Caco-2 (cell line): ENCODE results near the gene SCYL1. TPM values are rescaled to one million over a fixed set of nuclear protein-coding genes. Genes with fewer than 3 reads are reported as not detected.
"Not testable (repeated sequence)": the region's sequence is repeated elsewhere in the genome, so short reads cannot be mapped to it uniquely, and the experiment has no call there.

ENCODE experiments used
- BruUV-seq: library from RNA; stranded (reverse); fragments of 400-500 nt; replicated peaks from 2 replicates; lab custom pipeline; 2021; lab: Mats Ljungman, UMichigan
- CTCF ChIA-PET: fragments of 300-600 bp; sonication (Branson Sonifier 250); formaldehyde crosslinking; loops from one replicate; lab custom pipeline; 2022; ENCODE audit warnings: antibody characterized with exemption; lab: Charles Lee
- POLR2A ChIA-PET: fragments of 300-600 bp; sonication (Branson Sonifier 250); formaldehyde crosslinking; loops from one replicate; lab custom pipeline; 2022; ENCODE audit warnings: antibody characterized with exemption; lab: Charles Lee
- DNase-seq, 2 experiments: peaks; one replicate each; pipeline versions ENCODE4 v3.0.0 to v3.0.0-alpha.2; 2020 to 2022
- H3K27me3 ChIP-seq: replicated peaks from 2 replicates; pipeline ENCODE4 v1.6.0; 2011; ENCODE audit warnings: low read length; ENCODE audit not compliant: control insufficient read depth, insufficient read depth
- H3K36me3 ChIP-seq: 2 replicates; pipeline ENCODE4 v1.5.1; 2011; ENCODE audit warnings: low read length; ENCODE audit not compliant: control insufficient read depth, insufficient read depth
- H3K4me1 ChIP-seq: fragments of 250-450 bp; sonication (Bioruptor Pico); 2 replicates; pipeline ENCODE4 v1.5.1; 2020; ENCODE audit warnings: mild to moderate bottlenecking
- H3K4me3 ChIP-seq: 2 replicates; pipeline ENCODE4 v1.5.1; 2011; ENCODE audit warnings: low read depth, mild to moderate bottlenecking, control low read depth, low read length
- H3K9me3 ChIP-seq: fragments of 250-450 bp; sonication (Bioruptor Pico); 2 replicates; pipeline ENCODE4 v1.5.1; 2020; ENCODE audit warnings: mild to moderate bottlenecking, moderate library complexity
- H3K27ac Mint-ChIP-seq: one replicate; pipeline ENCODE4 v1.8.0; 2022; ENCODE audit warnings: mixed read lengths; ENCODE audit not compliant: unreplicated experiment
- H3K27me3 Mint-ChIP-seq: one replicate; pipeline ENCODE4 v1.8.0; 2022; ENCODE audit warnings: mixed read lengths; ENCODE audit not compliant: insufficient read depth, unreplicated experiment
- H3K36me3 Mint-ChIP-seq: one replicate; pipeline ENCODE4 v1.8.0; 2022; ENCODE audit warnings: mild to moderate bottlenecking, mixed read lengths; ENCODE audit not compliant: insufficient read depth, unreplicated experiment
- H3K4me1 Mint-ChIP-seq: one replicate; pipeline ENCODE4 v1.8.0; 2022; ENCODE audit warnings: low read depth, mixed read lengths; ENCODE audit not compliant: unreplicated experiment
- H3K4me3 Mint-ChIP-seq: one replicate; pipeline ENCODE4 v1.8.0; 2022; ENCODE audit warnings: mild to moderate bottlenecking, moderate library complexity, mixed read lengths; ENCODE audit not compliant: unreplicated experiment
- H3K9me3 Mint-ChIP-seq: one replicate; pipeline ENCODE4 v1.8.0; 2022; ENCODE audit warnings: mixed read lengths; ENCODE audit not compliant: unreplicated experiment
- CTCF ChIP-seq, 2 experiments: fragments of 200-600 bp in 1 of 2; IDR thresholded peaks; 1 replicate in 1 of 2; 2 replicates in 1 of 2; pipeline versions ENCODE4 v1.5.1 to v1.8.0; 2011 to 2022; ENCODE audit warnings: antibody characterized with exemption in 1 of 2, control low read depth in 1 of 2, inconsistent platforms in 1 of 2, low read depth in 1 of 2, low read length in 1 of 2, mild to moderate bottlenecking in 1 of 2, moderate library complexity in 1 of 2; ENCODE audit not compliant: insufficient read depth in 1 of 2, severe bottlenecking in 1 of 2, unreplicated experiment in 1 of 2
- intact Hi-C: fragments of 100-400 bp; cut with micrococcal nuclease; formaldehyde crosslinking; loops from one replicate; pipeline ENCODE4 v1.10.0; 2022; ENCODE audit not compliant: unreplicated experiment
- total RNA-seq: library from RNA; stranded (reverse); gene quantifications from 2 replicates; pipeline ENCODE4 v1.2.3, GENCODE V29; 2022

SCYL1 gene
- total RNA-seq, 1 experiment from 2014 or later = 123 TPM

- Mint-ChIP-seq H3K4me3 (no peak overlapping the region), H3K4me1 (peaks cover 68% of the 10 kb centered on the region), H3K36me3 (no peaks in the 10 kb centered on the region), H3K27me3 (peaks cover 3% of the 10 kb centered on the region), H3K9me3 (no peaks in the 10 kb centered on the region), H3K27ac (no peak overlapping the region)
- intact Hi-C loops = no loop called here
- Histone ChIP-seq H3K36me3 (peaks cover 14% of the 10 kb centered on the region), H3K27me3 (no peaks in the 10 kb centered on the region), H3K4me3 (peak overlapping the region; percentile 81; the same call in 1 of the 2 replicates), H3K9me3 (no peaks in the 10 kb centered on the region), H3K4me1 (peaks cover 34% of the 10 kb centered on the region)
- no peak for TF ChIP-seq CTCF (IDR thresholded peaks at IDR 0.05; ENCODE audit: insufficient read depth in 1 of 2, low read depth in 1 of 2, low read length in 1 of 2, severe bottlenecking in 1 of 2, unreplicated experiment in 1 of 2)
- no peak for DNase-seq
- no TSS peak for BruUV-seq
- ChIA-PET POLR2A (interaction anchor here (0.5 to 13.2 kb wide), 14 partner anchors 8 to 1929 kb away, joined by 3 to 377 read pairs (median 7); partner anchors contain the start of genes MALAT1 and NEAT1), CTCF (interaction anchor here (0.6 to 2.0 kb wide), 3 partner anchors 28 to 56 kb away, joined by 4 to 6 read pairs (median 5); no protein-coding TSS in a partner anchor)
Observed at GRCh38 chr11:65505466-65506289, 19.2 kb upstream of the SCYL1 start.

GRCh38 chr11:65506290-65506771 lies 18.6 kb upstream of the SCYL1 start:
- ChIA-PET POLR2A (interaction anchor here (0.6 to 13.2 kb wide), 11 partner anchors 8 to 149 kb away, joined by 3 to 377 read pairs (median 25); partner anchors contain the start of genes MALAT1 and NEAT1), CTCF (interaction anchor here (0.6 to 3.0 kb wide), 5 partner anchors 27 to 125 kb away, joined by 3 to 17 read pairs (median 6); no protein-coding TSS in a partner anchor)
- no peak overlapping the region for H3K4me3 ChIP-seq
- TF ChIP-seq CTCF (IDR thresholded peaks at IDR 0.05; ENCODE audit: insufficient read depth in 1 of 2, low read depth in 1 of 2, low read length in 1 of 2, severe bottlenecking in 1 of 2, unreplicated experiment in 1 of 2) = no peak
- H3K27me3 ChIP-seq = no peaks in the 10 kb centered on the region
- DNase-seq = no peak
- Mint-ChIP-seq H3K27me3 (peaks cover 3% of the 10 kb centered on the region), H3K9me3 (no peaks in the 10 kb centered on the region), H3K4me1 (peaks cover 68% of the 10 kb centered on the region), H3K27ac (no peak overlapping the region), H3K4me3 (no peak overlapping the region), H3K36me3 (no peaks in the 10 kb centered on the region)
- intact Hi-C loops = no loop called here
- H3K36me3 ChIP-seq = peaks cover 14% of the 10 kb centered on the region
- peaks cover 34% of the 10 kb centered on the region for H3K4me1 ChIP-seq
- no TSS peak for BruUV-seq
- H3K9me3 ChIP-seq = no peaks in the 10 kb centered on the region

- peak; percentile 72 to 89 for DNase-seq
- Mint-ChIP-seq H3K36me3 (no peaks in the 10 kb centered on the region), H3K4me3 (no peak overlapping the region), H3K4me1 (peaks cover 62% of the 10 kb centered on the region), H3K27ac (no peak overlapping the region), H3K9me3 (no peaks in the 10 kb centered on the region), H3K27me3 (peaks cover 2% of the 10 kb centered on the region)
- peaks cover 14% of the 10 kb centered on the region for H3K36me3 ChIP-seq
- POLR2A ChIA-PET = interaction anchor here (0.5 to 13.2 kb wide), 16 partner anchors 9 to 149 kb away, joined by 3 to 377 read pairs (median 8); partner anchors contain the start of genes MALAT1, NEAT1 and SCYL1
- H3K9me3 ChIP-seq = no peaks in the 10 kb centered on the region
- H3K4me3 ChIP-seq = no peak overlapping the region
- H3K4me1 ChIP-seq = peaks cover 34% of the 10 kb centered on the region
- CTCF ChIA-PET = interaction anchor here (0.6 to 3.0 kb wide), 9 partner anchors 10 to 240 kb away, joined by 3 to 17 read pairs (median 5); partner anchors contain the start of gene NEAT1
- no TSS peak for BruUV-seq
- H3K27me3 ChIP-seq = no peaks in the 10 kb centered on the region
- intact Hi-C loops = loop anchor here (1.0 kb wide), 1 partner anchor 136 kb away; no protein-coding TSS in a partner anchor
- no peak for TF ChIP-seq CTCF (IDR thresholded peaks at IDR 0.05; ENCODE audit: insufficient read depth in 1 of 2, low read depth in 1 of 2, low read length in 1 of 2, severe bottlenecking in 1 of 2, unreplicated experiment in 1 of 2)
Observed at GRCh38 chr11:65506772-65507505, 17.9 kb upstream of the SCYL1 start.

GRCh38 chr11:65512311-65512710 lies 12.6 kb upstream of the SCYL1 start:
- H3K27me3 ChIP-seq, H3K9me3 ChIP-seq, POLR2A ChIA-PET, H3K27me3 Mint-ChIP-seq, intact Hi-C loops, H3K4me3 Mint-ChIP-seq, H3K4me1 ChIP-seq, H3K4me3 ChIP-seq, DNase-seq, H3K27ac Mint-ChIP-seq, BruUV-seq, H3K36me3 ChIP-seq: not testable (repeated sequence)
- Mint-ChIP-seq H3K36me3 (peaks cover 13% of the 10 kb centered on the region), H3K4me1 (peaks cover 29% of the 10 kb centered on the region), H3K9me3 (peaks cover 12% of the 10 kb centered on the region)
- CTCF ChIA-PET = interaction anchor here (0.6 to 2.6 kb wide), 4 partner anchors 42 to 98 kb away, joined by 3 to 6 read pairs (median 4); no protein-coding TSS in a partner anchor
